IMR-90 (cell line): ENCODE data around the gene LPAR1. TPM values are rescaled to one million over a fixed set of nuclear protein-coding genes. Genes with fewer than 3 reads are reported as not detected.

Experiments used
- ATAC-seq: fragments of 200-7000 bp; cut with Tn5 transposase; 2 replicates; pipeline ENCODE4 v1.9.1; 2020; ENCODE audit warnings: low read depth, mild to moderate bottlenecking, moderate library complexity
- BruUV-seq: library from RNA; stranded (reverse); fragments of 400-500 nt; replicated peaks from 2 replicates; lab custom pipeline; 2021; lab: Mats Ljungman, UMichigan
- CTCF ChIA-PET: fragments of 300-600 bp; formaldehyde crosslinking; extraction: SDS; loops from one replicate; lab custom pipeline; 2021; ENCODE audit warnings: antibody characterized with exemption; lab: Yijun Ruan, JAX
- POLR2A ChIA-PET: fragments of 300-600 bp; sonication (Branson Sonifier 250); formaldehyde crosslinking; loops from one replicate; lab custom pipeline; 2022; ENCODE audit warnings: antibody characterized with exemption; ENCODE audit not compliant: unreplicated experiment; lab: Charles Lee
- DNase-seq: peaks from one replicate; pipeline ENCODE4 v3.0.0; 2013
- H2AFZ ChIP-seq: replicated peaks from 2 replicates; pipeline ENCODE3; 2013; ENCODE audit warnings: low read length, mild to moderate bottlenecking; ENCODE audit not compliant: poor library complexity
- H2AK5ac ChIP-seq: 2 replicates; pipeline ENCODE4 v1.6.1; 2013; ENCODE audit warnings: low read depth, low read length, inconsistent platforms
- H2AK9ac ChIP-seq: replicated peaks from 2 replicates; pipeline ENCODE3; 2013; ENCODE audit warnings: mild to moderate bottlenecking, low read depth, low read length, moderate library complexity; ENCODE audit not compliant: poor library complexity
- H2BK120ac ChIP-seq: 2 replicates; pipeline ENCODE4 v1.6.1; 2013; ENCODE audit warnings: low read depth, low read length, inconsistent platforms
- H2BK15ac ChIP-seq: 3 replicates; pipeline ENCODE4 v1.6.1; 2013; ENCODE audit warnings: low read depth, low read length, inconsistent platforms
- H2BK20ac ChIP-seq: 2 replicates; pipeline ENCODE4 v1.6.1; 2013; ENCODE audit warnings: low read depth, mild to moderate bottlenecking, inconsistent platforms, low read length, moderate library complexity
- H2BK5ac ChIP-seq: 2 replicates; pipeline ENCODE4 v1.6.1; 2013; ENCODE audit warnings: mild to moderate bottlenecking, low read depth, low read length, inconsistent platforms; ENCODE audit not compliant: poor library complexity, severe bottlenecking
- H3K14ac ChIP-seq: replicated peaks from 2 replicates; pipeline ENCODE4 v1.6.1; 2013; ENCODE audit warnings: low read depth, low read length, inconsistent platforms
- H3K18ac ChIP-seq: 2 replicates; pipeline ENCODE4 v1.6.1; 2013; ENCODE audit warnings: low read depth, low read length, control low read depth
- H3K23ac ChIP-seq: 2 replicates; pipeline ENCODE4 v1.6.1; 2013; ENCODE audit warnings: low read depth, low read length, inconsistent platforms
- H3K27ac ChIP-seq: 2 replicates; pipeline ENCODE4 v1.5.1; 2013; ENCODE audit warnings: mild to moderate bottlenecking, control low read depth, low read length; ENCODE audit not compliant: insufficient read depth
- H3K27me3 ChIP-seq: 2 replicates; pipeline ENCODE4 v1.6.1; 2013; ENCODE audit warnings: low read length; ENCODE audit not compliant: control insufficient read depth, insufficient read depth
- H3K36me3 ChIP-seq: 2 replicates; pipeline ENCODE4 v1.6.1; 2013; ENCODE audit warnings: low read length, mixed read lengths; ENCODE audit not compliant: control insufficient read depth, insufficient read depth
- H3K4ac ChIP-seq: 2 replicates; pipeline ENCODE4 v1.6.1; 2013; ENCODE audit warnings: low read depth, low read length, inconsistent platforms
- H3K4me1 ChIP-seq: 2 replicates; pipeline ENCODE4 v1.6.1; 2013; ENCODE audit warnings: low read length, mixed read lengths; ENCODE audit not compliant: control insufficient read depth, insufficient read depth
- H3K4me2 ChIP-seq: 2 replicates; pipeline ENCODE4 v1.6.1; 2013; ENCODE audit warnings: low read depth, mild to moderate bottlenecking, control low read depth, low read length, moderate library complexity
- H3K4me3 ChIP-seq: 2 replicates; pipeline ENCODE4 v1.5.1; 2013; ENCODE audit warnings: low read depth, mild to moderate bottlenecking, control low read depth, low read length, moderate library complexity; ENCODE audit not compliant: insufficient read depth
- H3K56ac ChIP-seq: 2 replicates; pipeline ENCODE4 v1.6.1; 2013; ENCODE audit warnings: low read length, inconsistent platforms; ENCODE audit not compliant: insufficient read depth; ENCODE audit errors: extremely low read depth
- H3K79me1 ChIP-seq, 2 experiments: 2 replicates each; pipeline ENCODE4 v1.6.1; 2013; ENCODE audit warnings: low read length in 2 of 2, inconsistent platforms in 1 of 2, low read depth in 1 of 2
- H3K9ac ChIP-seq: 2 replicates; pipeline ENCODE4 v1.6.1; 2013; ENCODE audit warnings: low read depth, low read length, control low read depth
- H3K9me1 ChIP-seq: 2 replicates; pipeline ENCODE4 v1.6.1; 2013; ENCODE audit warnings: low read length, inconsistent platforms; ENCODE audit not compliant: insufficient read depth
- H3K9me3 ChIP-seq: 2 replicates; pipeline ENCODE4 v1.6.1; 2013; ENCODE audit warnings: low read length; ENCODE audit not compliant: control insufficient read depth, insufficient read depth
- H4K20me1 ChIP-seq: 2 replicates; pipeline ENCODE4 v1.6.1; 2013; ENCODE audit warnings: low read length, inconsistent platforms; ENCODE audit not compliant: insufficient read depth
- H4K5ac ChIP-seq: 2 replicates; pipeline ENCODE4 v1.6.1; 2013; ENCODE audit warnings: mild to moderate bottlenecking, low read depth, low read length, control low read depth
- H4K8ac ChIP-seq, 2 experiments: 2 replicates each; pipeline ENCODE4 v1.6.1; 2013; ENCODE audit warnings: low read depth in 2 of 2, low read length in 2 of 2, control low read depth in 1 of 2, inconsistent platforms in 1 of 2
- H4K91ac ChIP-seq: 2 replicates; pipeline ENCODE4 v1.6.1; 2013; ENCODE audit warnings: low read depth, low read length, inconsistent platforms; ENCODE audit not compliant: insufficient read depth
- CEBPB ChIP-seq: IDR thresholded peaks from 2 replicates; pipeline ENCODE4 v1.6.1; 2012; ENCODE audit warnings: low read depth, low read length, improper control_type of control experiment
- FOS ChIP-seq: fragments of 150-350 bp; IDR thresholded peaks from 2 replicates; pipeline ENCODE4 v1.6.1; 2016; ENCODE audit warnings: low read depth, low read length
- NFE2L2 ChIP-seq: fragments of 150-350 bp; IDR thresholded peaks from 2 replicates; pipeline ENCODE4 v1.6.1; 2016; ENCODE audit warnings: low read depth, mild to moderate bottlenecking, low read length
- RAD21 ChIP-seq: IDR thresholded peaks from 2 replicates; pipeline ENCODE4 v1.6.1; 2012; ENCODE audit warnings: low read length, improper control_type of control experiment
- WGBS, 2 experiments: methylation state at CpG; one replicate each; pipeline versions ENCODE4 v1.1.5 to v1.1.7; 2013; ENCODE audit warnings: missing lambda C conversion rate in 2 of 2; ENCODE audit not compliant: insufficient read length in 1 of 2; ENCODE audit errors: extremely low coverage in 2 of 2; 5-methylcytosine and 5-hydroxymethylcytosine counted together
- dilution Hi-C: fragments of 300-500 bp; cut with HindIII; formaldehyde crosslinking; loops from one replicate; pipeline ENCODE4 v1.14.3; 2018; ENCODE audit warnings: low sequenced_read_pairs; ENCODE audit not compliant: unreplicated experiment
- in situ Hi-C: fragments of 300-500 bp; cut with MboI; formaldehyde crosslinking; loops from 3 replicates; pipeline ENCODE4 v1.14.3; 2019; ENCODE audit warnings: low sequenced_read_pairs, inconsistent platforms, mixed read lengths
- intact Hi-C: fragments of 100-400 bp; cut with micrococcal nuclease; formaldehyde crosslinking; loops from 2 replicates; pipeline ENCODE4 v1.10.0; 2022
- polyA plus RNA-seq, 3 experiments: library from polyadenylated mRNA; depleted of rRNA; stranded (reverse); fragments of >200 nt; gene quantifications; 2 replicates each; pipeline ENCODE4 v1.2.3, GENCODE V29; 2012; ENCODE audit warnings: low replicate concordance in 1 of 3
- total RNA-seq: library from RNA; depleted of rRNA; stranded (reverse); fragments of >200 nt; gene quantifications from 2 replicates; pipeline ENCODE4 v1.2.3, GENCODE V29; 2012

LPAR1 gene
- total and polyA plus RNA-seq, 2 of the 4 experiments (the other 2 are of a cell fraction), result 171 to 315 TPM

- Histone ChIP-seq H3K4me2 (peak overlapping the region; percentile 1; the same call in 1 of the 2 replicates), H3K56ac (no peak overlapping the region), H3K4ac (no peak overlapping the region), H2AK5ac (no peak overlapping the region), H3K4me1 (peaks cover 17% of the 10 kb centered on the region), H3K9me3 (no peaks in the 10 kb centered on the region), H3K27ac (peak overlapping the region; percentile 5; the same call in 1 of the 2 replicates), H4K8ac (no peak overlapping the region), H3K14ac (0 out of 2 replicates have a peak overlapping the region, but pooled peaks have one; percentile 12), H3K9ac (no peak overlapping the region), H2AFZ (no peak overlapping the region), H2BK15ac (no peak overlapping the region), H2BK20ac (no peak overlapping the region), H2AK9ac (no peak overlapping the region), H3K23ac (peak overlapping the region; percentile 30; the same call in 1 of the 2 replicates), H2BK120ac (no peak overlapping the region), H3K79me1 (peaks cover 28 to 63% of the 10 kb centered on the region in 2 experiments), H2BK5ac (no peak overlapping the region), H3K9me1 (peaks cover 17% of the 10 kb centered on the region), H3K18ac (no peak overlapping the region), H4K5ac (no peak overlapping the region), H3K4me3 (no peak overlapping the region), H3K36me3 (peaks cover 6% of the 10 kb centered on the region), H4K20me1 (peaks cover 94% of the 10 kb centered on the region), H4K91ac (no peak overlapping the region), H3K27me3 (no peaks in the 10 kb centered on the region)
- whole genome bisulfite sequencing, 2 experiments, result no CpG with 5 or more reads among the region's 3 CpGs
- ChIA-PET CTCF (no interaction called here), POLR2A (no interaction called here)
- in situ Hi-C loops (no loop called here), intact Hi-C loops (loop anchor here (5.0 kb wide), 1 partner anchor 320 kb away; no protein-coding TSS in a partner anchor), dilution Hi-C loops (no loop called here)
- ATAC-seq (peak; percentile 27), DNase-seq (peak; percentile 91)
- no TSS peak for BruUV-seq
- TF ChIP-seq CEBPB, result no peak
- peak; percentile 31; the same call in 1 of the 2 replicates for TF ChIP-seq FOS
- TF ChIP-seq NFE2L2, result no peak
- no peak for TF ChIP-seq RAD21
These were observed 61.0 kb downstream of the LPAR1 start for GRCh38 chr9:110977259-110977709.
